Measurements from ENCODE around the gene SEMA4A. TPM values are rescaled to one million over a fixed set of nuclear protein-coding genes. Genes with fewer than 3 reads are reported as not detected.

The SEMA4A gene
- polyA plus RNA-seq, 1 donor from 2014 or later, result 17.1 TPM

DNA sequence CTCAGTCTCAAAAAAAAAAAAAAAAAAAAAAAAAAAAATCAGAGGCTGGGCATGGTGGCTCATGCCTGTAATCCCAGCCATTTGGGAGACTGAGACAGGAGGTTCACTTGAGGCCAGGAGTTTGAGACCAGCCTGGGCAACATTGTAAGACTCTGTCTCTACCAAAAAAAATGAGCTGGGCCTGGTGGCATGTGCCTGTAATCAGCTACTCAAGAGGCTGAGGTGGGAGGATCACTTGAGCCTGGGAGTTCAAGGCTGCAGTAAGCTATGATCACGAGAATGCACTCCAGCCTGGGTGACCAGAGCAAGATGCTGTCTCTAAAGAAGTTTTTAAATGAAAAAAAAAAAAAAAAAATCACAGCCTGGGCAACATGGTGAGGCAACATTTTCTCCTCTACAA lies 10.3 kb downstream of the SEMA4A start:
- Histone ChIP-seq H3K4me3 (ENCODE audit: low read length) (no peak overlapping the region), H3K79me2 (replicated peaks; ENCODE audit: insufficient read depth, low read length) (no peaks in the 10 kb centered on the region), H3K27ac (ENCODE audit: low read length) (no peak overlapping the region), H3K9me2 (ENCODE audit: insufficient read depth, low read length) (no peaks in the 10 kb centered on the region), H3K36me3 (ENCODE audit: insufficient read depth, low read length) (peaks cover 11% of the 10 kb centered on the region), H2AFZ (ENCODE audit: low read depth, low read length) (no peak overlapping the region), H3K9me3 (ENCODE audit: low read length) (no peaks in the 10 kb centered on the region), H3K4me2 (ENCODE audit: low read length) (no peak overlapping the region), H3F3A (ENCODE audit: insufficient read depth, low read length, poor library complexity, severe bottlenecking) (no peaks in the 10 kb centered on the region), H4K20me1 (ENCODE audit: insufficient read depth) (no peaks in the 10 kb centered on the region), H3K27me3 (ENCODE audit: insufficient read depth, low read depth, low read length) (no peaks in the 10 kb centered on the region), H3K9ac (ENCODE audit: low read length) (no peak overlapping the region)
- TF ChIP-seq EP300 (conservative IDR thresholded peaks at IDR 0.05; ENCODE audit: poor library complexity, severe bottlenecking) (no peak), POLR2AphosphoS5 (IDR thresholded peaks at IDR 0.05) (no peak), EZH2 (IDR thresholded peaks at IDR 0.05; ENCODE audit: borderline replicate concordance, insufficient read depth, low read length, poor library complexity, severe bottlenecking) (no peak)

DNA sequence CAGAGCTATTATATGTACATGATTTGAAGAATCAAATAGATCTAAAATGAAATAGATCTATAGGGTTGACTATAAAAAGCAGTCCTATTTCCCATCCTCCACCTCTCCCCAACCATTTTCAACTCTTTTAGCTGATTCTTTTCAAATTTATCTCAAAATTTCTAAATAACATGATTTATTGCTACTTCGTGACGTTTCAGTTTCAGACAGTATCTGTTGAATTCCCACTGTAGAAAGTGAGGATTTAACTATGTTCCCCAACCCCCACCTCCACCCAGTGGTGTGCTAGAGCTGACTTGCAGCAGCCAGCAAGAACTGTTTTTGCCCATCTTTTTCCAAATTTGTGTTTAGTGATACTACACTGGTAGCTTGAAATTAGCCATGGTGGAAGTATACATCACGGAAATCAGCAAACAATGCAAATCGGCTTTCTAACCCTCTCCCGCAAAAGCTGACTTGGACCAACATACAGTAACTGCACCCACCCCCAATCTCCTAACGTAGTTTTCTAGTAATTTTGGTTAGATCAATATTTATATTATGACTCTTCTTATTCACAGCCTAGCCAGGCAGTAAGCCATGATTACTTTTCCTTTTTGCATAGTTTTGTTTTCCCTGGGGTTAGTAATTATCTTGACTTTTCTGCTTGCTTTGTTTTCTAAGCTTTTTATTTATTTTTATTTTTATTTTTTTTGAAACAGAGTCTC lies 10.9 kb downstream of the SEMA4A start:
- Histone ChIP-seq H3K4me2 (ENCODE audit: low read length) (no peak overlapping the region), H3K9ac (ENCODE audit: low read length) (no peak overlapping the region), H3K9me3 (ENCODE audit: low read length) (no peaks in the 10 kb centered on the region), H2AFZ (ENCODE audit: low read depth, low read length) (no peak overlapping the region), H3K9me2 (ENCODE audit: insufficient read depth, low read length) (no peaks in the 10 kb centered on the region), H3K79me2 (replicated peaks; ENCODE audit: insufficient read depth, low read length) (no peaks in the 10 kb centered on the region), H4K20me1 (ENCODE audit: insufficient read depth) (no peaks in the 10 kb centered on the region), H3F3A (ENCODE audit: insufficient read depth, low read length, poor library complexity, severe bottlenecking) (no peaks in the 10 kb centered on the region), H3K4me3 (ENCODE audit: low read length) (no peak overlapping the region), H3K27ac (ENCODE audit: low read length) (no peak overlapping the region), H3K36me3 (ENCODE audit: insufficient read depth, low read length) (peaks cover 11% of the 10 kb centered on the region), H3K27me3 (ENCODE audit: insufficient read depth, low read depth, low read length) (no peaks in the 10 kb centered on the region)
- TF ChIP-seq SMC3 (conservative IDR thresholded peaks at IDR 0.05; ENCODE audit: poor library complexity) (no peak), POLR2AphosphoS5 (IDR thresholded peaks at IDR 0.05) (no peak), EZH2 (IDR thresholded peaks at IDR 0.05; ENCODE audit: borderline replicate concordance, insufficient read depth, low read length, poor library complexity, severe bottlenecking) (no peak), MXI1 (conservative IDR thresholded peaks at IDR 0.05; ENCODE audit: poor library complexity, severe bottlenecking) (no peak), TAF1 (IDR thresholded peaks at IDR 0.05; ENCODE audit: low read depth) (no peak), EP300 (conservative IDR thresholded peaks at IDR 0.05; ENCODE audit: poor library complexity, severe bottlenecking) (no peak), RAD21 (conservative IDR thresholded peaks at IDR 0.05) (no peak)
- TF ChIP-seq, protein P1, sequence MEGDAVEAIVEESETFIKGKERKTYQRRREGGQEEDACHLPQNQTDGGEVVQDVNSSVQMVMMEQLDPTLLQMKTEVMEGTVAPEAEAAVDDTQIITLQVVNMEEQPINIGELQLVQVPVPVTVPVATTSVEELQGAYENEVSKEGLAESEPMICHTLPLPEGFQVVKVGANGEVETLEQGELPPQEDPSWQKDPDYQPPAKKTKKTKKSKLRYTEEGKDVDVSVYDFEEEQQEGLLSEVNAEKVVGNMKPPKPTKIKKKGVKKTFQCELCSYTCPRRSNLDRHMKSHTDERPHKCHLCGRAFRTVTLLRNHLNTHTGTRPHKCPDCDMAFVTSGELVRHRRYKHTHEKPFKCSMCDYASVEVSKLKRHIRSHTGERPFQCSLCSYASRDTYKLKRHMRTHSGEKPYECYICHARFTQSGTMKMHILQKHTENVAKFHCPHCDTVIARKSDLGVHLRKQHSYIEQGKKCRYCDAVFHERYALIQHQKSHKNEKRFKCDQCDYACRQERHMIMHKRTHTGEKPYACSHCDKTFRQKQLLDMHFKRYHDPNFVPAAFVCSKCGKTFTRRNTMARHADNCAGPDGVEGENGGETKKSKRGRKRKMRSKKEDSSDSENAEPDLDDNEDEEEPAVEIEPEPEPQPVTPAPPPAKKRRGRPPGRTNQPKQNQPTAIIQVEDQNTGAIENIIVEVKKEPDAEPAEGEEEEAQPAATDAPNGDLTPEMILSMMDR (IDR thresholded peaks at IDR 0.05; ENCODE audit: poor library complexity, severe bottlenecking), result no peak
- TF ChIP-seq, protein P2, sequence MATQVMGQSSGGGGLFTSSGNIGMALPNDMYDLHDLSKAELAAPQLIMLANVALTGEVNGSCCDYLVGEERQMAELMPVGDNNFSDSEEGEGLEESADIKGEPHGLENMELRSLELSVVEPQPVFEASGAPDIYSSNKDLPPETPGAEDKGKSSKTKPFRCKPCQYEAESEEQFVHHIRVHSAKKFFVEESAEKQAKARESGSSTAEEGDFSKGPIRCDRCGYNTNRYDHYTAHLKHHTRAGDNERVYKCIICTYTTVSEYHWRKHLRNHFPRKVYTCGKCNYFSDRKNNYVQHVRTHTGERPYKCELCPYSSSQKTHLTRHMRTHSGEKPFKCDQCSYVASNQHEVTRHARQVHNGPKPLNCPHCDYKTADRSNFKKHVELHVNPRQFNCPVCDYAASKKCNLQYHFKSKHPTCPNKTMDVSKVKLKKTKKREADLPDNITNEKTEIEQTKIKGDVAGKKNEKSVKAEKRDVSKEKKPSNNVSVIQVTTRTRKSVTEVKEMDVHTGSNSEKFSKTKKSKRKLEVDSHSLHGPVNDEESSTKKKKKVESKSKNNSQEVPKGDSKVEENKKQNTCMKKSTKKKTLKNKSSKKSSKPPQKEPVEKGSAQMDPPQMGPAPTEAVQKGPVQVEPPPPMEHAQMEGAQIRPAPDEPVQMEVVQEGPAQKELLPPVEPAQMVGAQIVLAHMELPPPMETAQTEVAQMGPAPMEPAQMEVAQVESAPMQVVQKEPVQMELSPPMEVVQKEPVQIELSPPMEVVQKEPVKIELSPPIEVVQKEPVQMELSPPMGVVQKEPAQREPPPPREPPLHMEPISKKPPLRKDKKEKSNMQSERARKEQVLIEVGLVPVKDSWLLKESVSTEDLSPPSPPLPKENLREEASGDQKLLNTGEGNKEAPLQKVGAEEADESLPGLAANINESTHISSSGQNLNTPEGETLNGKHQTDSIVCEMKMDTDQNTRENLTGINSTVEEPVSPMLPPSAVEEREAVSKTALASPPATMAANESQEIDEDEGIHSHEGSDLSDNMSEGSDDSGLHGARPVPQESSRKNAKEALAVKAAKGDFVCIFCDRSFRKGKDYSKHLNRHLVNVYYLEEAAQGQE (IDR thresholded peaks at IDR 0.05; ENCODE audit: borderline replicate concordance), result no peak

Measured in neural cell (in vitro differentiated cells).